GM12801 (cell line): ENCODE results near the gene CFAP57.

Source experiments
- TF ChIP-seq, protein P1 (sequence below): IDR thresholded peaks from one replicate; pipeline ENCODE4 v1.5.1; 2011; ENCODE audit warnings: control low read depth; ENCODE audit not compliant: insufficient read length; ENCODE audit errors: extremely low read depth

Gene CFAP57

DNA sequence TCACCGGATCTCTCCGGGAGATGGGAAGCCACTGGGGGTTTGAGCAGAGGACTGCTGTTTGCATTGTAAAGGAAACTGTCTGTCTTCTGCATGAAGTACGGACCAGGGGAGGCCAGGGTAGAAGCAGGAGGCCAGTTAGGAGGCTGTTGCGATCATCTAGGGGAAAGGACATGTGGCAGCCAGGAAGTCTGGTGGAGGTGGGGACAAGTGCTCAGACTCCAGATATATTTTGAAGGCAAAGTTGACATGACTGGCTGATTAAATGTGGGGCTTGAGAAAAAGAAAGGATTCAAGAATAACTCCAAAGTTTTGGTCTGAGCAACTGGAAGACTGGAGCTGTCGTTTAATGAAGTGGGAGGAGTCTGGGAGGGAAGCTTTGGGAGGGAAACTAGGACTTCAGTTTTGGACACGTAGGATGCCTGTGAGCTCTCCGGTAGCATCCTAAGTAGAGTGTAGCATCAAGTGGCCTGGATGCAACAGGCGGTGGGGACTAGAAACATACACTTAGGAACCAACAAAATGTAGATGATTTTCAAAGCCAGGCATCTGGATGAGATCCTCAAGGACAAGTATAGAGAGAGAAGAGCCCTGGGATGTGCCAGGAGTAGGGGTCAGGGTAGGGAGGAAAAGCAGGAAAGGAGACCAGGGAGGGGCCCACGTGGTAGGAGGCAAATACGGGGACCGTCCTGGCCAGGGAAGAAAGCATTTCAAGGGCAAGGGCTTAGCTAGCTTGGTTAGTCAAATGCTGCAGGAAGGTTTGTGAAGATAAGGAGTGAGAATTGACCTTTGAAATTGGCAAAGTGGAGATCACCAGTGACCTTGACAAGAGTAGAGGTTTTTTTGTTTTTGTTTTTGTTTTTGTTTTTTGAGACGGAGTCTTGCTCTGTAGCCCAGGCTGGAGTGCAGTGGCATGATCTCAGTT lies 116.9 kb downstream of the CFAP57 start:
- TF ChIP-seq, protein P1, sequence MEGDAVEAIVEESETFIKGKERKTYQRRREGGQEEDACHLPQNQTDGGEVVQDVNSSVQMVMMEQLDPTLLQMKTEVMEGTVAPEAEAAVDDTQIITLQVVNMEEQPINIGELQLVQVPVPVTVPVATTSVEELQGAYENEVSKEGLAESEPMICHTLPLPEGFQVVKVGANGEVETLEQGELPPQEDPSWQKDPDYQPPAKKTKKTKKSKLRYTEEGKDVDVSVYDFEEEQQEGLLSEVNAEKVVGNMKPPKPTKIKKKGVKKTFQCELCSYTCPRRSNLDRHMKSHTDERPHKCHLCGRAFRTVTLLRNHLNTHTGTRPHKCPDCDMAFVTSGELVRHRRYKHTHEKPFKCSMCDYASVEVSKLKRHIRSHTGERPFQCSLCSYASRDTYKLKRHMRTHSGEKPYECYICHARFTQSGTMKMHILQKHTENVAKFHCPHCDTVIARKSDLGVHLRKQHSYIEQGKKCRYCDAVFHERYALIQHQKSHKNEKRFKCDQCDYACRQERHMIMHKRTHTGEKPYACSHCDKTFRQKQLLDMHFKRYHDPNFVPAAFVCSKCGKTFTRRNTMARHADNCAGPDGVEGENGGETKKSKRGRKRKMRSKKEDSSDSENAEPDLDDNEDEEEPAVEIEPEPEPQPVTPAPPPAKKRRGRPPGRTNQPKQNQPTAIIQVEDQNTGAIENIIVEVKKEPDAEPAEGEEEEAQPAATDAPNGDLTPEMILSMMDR = no peak

DNA sequence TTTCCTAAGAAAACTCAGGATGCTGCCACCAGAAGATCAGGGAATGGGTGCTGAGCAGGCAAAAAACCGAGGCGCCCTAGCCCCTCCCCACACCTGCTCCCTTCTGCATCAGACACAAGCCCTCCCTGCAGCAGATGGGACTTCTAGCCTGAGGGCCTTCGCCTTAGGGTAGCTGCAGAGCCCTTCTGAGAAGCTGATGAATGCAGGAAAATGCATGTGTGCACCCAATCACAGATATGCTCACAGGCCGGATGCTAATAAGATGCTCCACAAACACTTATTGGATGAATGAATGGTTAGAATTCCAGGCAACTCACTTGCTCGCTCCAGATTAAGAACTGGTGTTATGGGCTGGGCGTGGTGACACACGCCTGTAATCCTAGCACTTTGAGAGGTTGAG lies 120.1 kb downstream of the CFAP57 start:
- TF ChIP-seq, protein P1 = no peak

DNA sequence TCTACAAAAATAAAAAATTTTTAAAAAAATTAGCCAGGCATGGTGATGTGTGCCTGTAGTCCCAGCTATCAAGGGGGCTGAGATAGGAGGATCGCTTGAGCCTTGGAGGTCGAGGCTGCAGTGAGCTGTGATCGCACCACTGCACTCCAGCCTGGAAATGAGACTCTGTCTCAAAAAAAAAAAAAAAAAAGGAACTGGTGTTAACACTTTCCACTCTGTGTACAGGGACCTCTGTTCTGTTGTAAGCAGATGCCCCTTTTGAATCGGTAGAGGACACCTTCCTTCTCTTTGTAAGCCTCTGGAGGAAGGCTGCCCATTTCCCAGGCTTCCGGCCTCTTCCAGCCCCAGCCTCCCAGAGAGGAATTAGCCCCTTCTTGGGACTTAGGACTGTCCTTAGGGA lies 120.5 kb downstream of the CFAP57 start:
- TF ChIP-seq, protein P1 = no peak

DNA sequence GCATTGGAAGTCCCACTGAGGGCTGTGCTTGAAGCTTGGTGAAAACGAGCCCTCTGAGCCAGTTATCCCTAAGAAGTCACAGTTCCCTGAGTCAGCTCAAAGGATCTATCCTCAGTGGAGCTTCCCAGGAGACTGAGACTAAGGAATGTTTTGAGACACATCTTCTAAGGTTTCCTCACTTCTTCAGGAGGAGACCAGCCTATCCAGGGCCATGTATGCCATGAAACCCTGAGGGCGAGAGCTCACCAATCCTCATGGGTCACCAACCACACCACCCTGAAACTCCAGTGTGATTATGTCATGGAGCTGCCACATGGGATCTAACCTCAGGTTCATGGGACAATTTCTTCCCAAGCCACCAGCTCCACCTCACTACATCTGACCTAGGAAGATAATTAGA lies 121.0 kb downstream of the CFAP57 start:
- TF ChIP-seq, protein P1 = no peak

DNA sequence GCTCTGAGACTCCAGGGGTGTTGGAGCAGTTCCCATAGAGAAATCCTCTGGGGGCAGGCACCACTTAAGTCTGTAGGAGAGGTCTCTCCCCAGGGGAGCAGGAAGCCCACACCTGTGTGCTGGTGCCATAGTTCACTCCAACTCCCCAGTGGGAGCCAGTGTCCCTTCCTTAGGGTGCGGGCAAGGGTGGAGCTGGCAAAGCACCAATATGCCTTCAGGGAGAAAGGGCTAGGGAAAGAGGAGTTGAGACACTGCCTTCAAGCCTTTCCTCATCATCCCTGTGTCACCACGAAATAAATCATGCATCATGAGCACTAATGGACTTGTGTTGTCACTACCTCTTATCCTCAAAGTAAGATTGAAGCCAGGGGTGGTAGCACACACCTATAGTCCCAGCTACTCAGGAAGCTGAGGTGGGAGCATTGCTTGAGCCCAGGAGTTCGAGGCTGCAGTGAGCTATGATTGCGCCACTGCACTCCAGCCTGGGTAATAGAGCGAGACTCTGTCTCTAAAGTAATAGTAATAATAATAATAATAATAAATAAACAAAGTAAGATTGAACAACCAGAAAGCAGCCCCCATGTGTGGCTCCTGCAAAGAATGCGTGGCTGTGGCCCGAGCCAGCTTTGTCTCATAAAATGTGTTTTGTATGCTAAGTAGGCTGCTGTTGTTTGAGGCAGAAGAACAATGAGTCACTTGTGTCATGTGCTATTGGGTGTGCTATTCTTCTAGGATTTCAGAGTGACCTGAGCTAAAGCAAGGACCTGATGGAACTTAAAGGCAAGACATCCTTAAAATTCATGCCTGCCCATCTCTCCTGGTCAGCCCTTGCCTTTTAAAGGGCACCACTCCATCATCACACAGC lies 122.0 kb downstream of the CFAP57 start:
- TF ChIP-seq, protein P1 = no peak

DNA sequence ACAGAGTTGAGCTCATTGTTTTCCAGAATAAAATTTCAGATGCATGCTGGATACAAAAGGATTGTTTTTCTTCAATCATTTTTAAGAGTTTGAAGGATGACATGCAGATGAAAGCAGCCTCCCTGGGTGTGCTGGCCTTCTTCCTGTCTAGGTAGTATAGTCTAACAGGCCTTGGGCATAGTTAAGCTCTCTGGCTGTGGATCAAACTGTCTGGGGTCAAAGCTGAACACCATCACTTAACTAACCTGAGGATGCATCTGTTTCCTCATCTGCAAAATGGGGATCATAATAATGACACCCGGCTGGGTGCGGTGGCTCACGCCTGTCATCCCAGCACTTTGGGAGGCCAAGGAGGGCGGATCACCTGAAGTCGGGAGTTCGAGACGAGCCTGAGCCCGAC lies 122.6 kb downstream of the CFAP57 start:
- TF ChIP-seq, protein P1 = no peak

DNA sequence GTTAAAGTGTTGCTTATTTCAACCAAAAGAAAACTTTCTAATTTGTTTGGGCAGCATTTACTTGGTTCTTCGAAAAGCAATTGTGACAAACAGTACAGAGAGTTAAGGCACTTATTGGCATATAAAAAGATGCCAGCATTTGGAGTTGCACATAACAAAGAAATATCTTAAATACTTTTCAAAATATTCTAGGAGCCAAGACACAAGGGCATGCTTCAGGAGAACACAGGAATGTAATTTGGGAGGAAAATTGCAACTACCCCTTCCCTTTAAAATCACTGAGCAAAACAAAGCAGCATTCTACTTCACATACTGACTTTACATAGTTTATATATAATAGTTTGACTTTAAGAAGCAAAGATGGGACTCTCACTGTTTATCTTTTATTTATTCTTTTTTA lies 124.1 kb downstream of the CFAP57 start:
- TF ChIP-seq, protein P1 = no peak
